T-helper 2 cell treated with Interferon-gamma antibody and Interleukin-4, amounts not matched to agents 100 ng/mL and 5 ng/mL, for 36 hours (primary cell): ENCODE data around the gene GPR45. TPM values are rescaled to one million over a fixed set of nuclear protein-coding genes. Genes with fewer than 3 reads are reported as not detected.
"Not testable (repeated sequence)": the region's sequence is repeated elsewhere in the genome, so short reads cannot be mapped to it uniquely, and the experiment has no call there.

Source experiments
- intact Hi-C: fragments of 100-400 bp; cut with micrococcal nuclease; formaldehyde crosslinking; loops from one replicate; pipeline ENCODE4 v1.15.1; 2023
- total RNA-seq: library from RNA; stranded (reverse); gene quantifications from 2 replicates; pipeline ENCODE4 v1.2.3, GENCODE V29; 2022

The GPR45 gene
- not detected in 2 replicates for total RNA-seq

DNA sequence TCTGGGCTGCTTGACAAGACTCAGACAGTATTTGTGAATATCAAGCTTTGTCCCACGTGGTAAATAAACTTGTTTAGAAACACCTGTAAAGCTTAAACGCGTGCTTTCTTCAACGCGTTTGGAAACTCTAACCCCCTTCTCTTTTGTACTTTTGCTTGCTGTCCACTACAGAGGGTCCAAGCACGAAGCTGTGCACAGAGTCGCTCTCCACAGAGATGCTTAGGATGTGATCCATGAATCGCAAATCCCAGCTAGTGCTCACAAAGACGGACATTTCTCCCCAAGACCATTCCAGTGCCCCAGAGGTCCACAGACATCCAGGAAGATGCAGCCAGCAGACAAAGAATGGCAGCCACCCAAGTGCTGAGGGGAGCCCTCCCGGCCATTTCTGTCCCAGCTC, at the start of gene GPR45:
TSS of gene GPR45 (plus strand) at position 301 of the 400 bp plus-strand sequence. CDS start 116 bp downstream, outside the sequence.
- intact Hi-C loops, result no loop called here

DNA sequence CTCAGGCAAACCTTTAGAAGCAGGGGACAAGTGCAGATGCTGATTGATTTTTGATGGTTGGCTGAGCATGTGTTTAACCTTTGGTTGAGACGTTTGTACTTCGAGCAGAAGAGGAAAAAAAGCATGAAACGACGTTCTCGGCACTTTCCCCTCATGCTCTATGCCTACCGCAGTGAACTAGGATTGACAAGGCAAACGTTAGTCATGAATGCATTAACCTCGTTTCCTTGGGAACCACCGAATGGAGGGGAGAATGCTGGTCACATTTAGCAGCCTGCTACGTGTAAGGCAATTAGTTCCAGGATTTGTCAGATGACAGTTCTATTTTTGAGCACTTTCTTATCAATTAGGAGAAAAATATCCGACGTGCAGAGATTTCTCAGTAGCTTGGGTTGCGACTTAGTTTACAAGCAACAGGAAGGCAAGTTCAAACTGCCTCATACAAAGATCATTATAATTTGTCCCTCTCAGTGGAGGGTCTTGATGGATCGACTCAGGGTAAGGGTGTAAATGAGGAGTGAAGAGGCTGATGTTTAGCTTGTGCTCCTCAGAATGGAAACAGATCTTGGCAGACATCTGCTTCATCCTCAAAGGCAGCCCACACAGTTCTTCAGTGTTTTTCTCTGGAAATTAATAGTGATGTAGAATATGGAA, 47.4 kb upstream of the GPR45 start:
- intact Hi-C loops, result no loop called here

DNA sequence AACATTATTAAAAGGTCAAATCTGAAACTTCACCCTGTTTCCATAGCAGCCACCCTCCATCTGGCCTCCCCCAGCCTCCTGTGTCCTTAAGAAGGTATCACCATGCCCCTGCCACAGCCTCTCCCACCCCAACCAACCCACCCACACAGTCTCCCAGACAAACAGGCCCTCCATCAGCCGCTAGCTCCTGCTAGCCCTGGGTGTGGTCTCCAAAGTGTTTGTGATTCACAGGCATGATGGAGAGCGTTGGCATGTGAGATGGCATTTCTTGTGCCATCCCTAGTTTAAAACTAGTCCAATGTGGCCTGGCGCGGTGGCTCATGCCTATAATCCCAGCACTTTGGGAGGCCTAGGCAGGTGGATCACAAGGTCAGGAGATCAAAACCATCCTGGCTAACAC, 44.9 kb upstream of the GPR45 start:
- intact Hi-C loops, result no loop called here

GRCh38 chr2:105215586-105216192, 25.9 kb upstream of the GPR45 start:
- intact Hi-C loops, result no loop called here

GRCh38 chr2:105220604-105221003, 20.9 kb upstream of the GPR45 start:
- intact Hi-C loops, result no loop called here

DNA sequence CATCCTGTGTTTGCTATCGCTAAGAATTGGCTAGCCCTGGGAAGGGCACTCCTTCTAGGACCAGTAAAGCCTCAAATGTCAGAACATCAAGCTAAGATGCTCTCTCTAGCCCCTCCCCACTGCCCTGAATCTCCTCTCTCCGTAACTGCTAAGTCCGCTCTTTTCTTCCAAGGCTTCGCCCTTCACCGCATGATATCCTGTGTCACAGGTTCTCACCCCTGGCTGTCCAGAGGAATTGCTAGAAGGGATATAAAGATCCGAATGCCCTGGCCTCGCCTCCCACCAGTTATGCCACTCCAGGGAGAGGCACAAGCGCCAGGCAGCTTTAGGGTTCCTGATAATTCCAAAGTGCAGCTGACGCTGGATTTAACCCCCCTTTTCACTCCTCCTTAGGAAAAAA, 17.1 kb upstream of the GPR45 start:
- intact Hi-C loops, result no loop called here

DNA sequence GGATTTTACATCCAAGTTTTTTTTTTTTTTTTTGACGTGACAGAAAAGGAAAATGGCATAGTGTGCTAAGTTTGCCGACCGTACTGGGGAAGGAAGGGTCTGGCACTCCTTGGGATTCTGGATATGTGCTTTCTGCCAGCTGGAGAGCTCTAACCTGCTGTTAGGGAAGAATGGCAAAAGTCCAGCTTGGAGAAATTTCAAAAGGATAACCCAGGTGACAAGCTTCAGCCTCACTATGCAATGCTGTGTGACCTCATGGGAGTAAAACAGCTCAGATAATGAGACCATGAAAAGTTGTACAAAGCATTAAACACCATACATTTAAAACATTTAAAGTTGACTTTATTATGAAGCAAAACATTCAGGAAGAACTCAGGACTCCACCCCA, 10.3 kb upstream of the GPR45 start:
- intact Hi-C loops, result no loop called here

DNA sequence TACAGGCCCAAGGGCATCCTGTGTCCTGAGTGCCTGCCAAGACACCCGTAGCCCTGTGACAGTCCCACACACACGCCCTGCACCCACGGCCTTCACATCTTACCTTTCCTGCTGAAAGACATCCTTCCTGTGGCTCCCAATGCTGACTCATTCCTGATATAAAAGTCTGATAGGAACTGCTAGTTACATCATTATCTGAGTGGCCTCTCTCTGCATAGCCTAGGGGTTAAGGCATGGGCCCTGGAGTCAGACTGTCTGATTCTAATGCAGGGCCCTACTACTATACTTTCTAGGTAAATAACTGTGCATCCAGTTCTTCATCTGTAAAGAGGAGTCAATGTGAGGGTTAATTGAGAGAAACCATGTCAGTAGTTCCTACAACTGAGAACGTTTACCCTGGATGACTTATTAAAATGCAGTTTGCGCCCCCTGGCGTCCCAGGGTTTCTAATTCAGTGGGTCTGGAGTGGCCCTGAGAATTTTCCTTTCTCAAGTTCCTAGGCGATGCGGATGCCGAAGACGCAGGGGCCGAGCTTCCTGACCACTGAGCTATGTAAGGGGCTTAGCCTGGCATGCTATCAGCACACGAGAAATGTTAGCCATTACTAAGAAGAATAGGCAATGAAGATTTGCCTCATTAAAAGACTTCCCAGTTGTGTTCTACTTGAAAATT, 6.0 kb upstream of the GPR45 start:
- intact Hi-C loops, result no loop called here

DNA sequence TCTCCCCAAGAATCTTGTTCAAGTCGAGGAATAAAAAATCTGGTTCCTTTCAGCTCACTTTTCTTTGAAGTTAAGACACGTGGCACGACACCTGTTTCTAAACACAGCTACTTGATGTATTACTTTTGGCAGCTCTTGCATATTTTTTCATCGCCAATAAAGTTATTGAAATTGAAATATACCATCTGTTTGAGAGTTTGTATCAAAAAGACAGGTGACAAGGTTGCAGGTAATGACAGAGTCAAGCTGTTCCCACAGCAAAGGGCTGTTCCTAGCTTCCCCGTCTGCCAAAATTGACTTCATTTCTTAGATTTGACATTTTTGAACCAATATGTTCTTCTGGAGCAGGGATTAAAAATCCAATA, 5.5 kb upstream of the GPR45 start:
- intact Hi-C loops, result no loop called here

DNA sequence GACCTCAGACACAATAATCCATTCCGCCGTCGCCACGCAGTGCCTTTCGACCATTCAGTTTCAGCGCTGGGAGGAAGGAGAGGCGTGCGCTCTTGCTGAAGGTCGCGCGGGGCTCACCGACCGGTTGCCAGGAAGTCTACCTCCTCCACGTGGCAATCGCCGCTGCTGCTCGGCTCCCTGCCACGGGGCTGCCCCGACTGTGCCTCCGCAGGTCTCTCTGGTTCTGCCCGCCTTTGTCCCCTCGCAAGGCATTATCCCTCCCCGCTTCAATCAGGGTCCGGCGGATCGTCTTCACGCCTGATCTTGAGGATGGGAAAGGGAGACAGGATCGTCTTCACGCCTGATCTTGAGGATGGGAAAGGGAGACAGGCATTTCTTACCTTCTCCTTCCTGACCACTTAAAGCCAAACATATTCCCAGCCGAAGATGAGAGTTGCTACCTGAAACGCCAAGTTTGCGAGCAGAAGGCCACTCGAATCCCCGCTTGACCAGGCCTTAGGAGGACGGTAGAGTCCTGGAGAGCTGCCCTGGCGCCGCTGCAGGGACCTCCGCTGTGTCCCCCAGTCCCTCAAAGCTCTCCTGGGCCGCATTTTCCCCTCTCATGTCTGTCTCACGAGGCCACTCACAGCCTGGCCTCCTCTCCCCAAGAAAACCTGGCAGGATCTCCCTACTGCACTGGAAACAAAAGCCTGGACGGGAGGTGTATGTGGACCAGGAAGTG, 4.3 kb upstream of the GPR45 start:
- intact Hi-C loops, result no loop called here

GRCh38 chr2:105238664-105239240, 2.8 kb upstream of the GPR45 start:
- intact Hi-C loops, result loop anchor here (1.0 kb wide), 1 partner anchor 124 kb away; no protein-coding TSS in a partner anchor

- intact Hi-C loops, result no loop called here
These were observed 1.6 kb upstream of the GPR45 start for GRCh38 chr2:105239924-105240323.

DNA sequence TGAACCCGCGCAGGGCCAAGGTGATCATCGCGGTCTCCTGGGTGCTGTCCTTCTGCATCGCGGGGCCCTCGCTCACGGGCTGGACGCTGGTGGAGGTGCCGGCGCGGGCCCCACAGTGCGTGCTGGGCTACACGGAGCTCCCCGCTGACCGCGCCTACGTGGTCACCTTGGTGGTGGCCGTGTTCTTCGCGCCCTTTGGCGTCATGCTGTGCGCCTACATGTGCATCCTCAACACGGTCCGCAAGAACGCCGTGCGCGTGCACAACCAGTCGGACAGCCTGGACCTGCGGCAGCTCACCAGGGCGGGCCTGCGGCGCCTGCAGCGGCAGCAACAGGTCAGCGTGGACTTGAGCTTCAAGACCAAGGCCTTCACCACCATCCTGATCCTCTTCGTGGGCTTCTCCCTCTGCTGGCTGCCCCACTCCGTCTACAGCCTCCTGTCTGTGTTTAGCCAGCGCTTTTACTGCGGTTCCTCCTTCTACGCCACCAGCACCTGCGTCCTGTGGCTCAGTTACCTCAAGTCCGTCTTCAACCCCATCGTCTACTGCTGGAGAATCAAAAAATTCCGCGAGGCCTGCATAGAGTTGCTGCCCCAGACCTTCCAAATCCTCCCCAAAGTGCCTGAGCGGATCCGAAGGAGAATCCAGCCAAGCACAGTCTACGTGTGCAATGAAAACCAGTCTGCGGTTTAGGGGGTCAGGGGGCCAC, 897 bp downstream of the GPR45 start:
- intact Hi-C loops, result no loop called here

DNA sequence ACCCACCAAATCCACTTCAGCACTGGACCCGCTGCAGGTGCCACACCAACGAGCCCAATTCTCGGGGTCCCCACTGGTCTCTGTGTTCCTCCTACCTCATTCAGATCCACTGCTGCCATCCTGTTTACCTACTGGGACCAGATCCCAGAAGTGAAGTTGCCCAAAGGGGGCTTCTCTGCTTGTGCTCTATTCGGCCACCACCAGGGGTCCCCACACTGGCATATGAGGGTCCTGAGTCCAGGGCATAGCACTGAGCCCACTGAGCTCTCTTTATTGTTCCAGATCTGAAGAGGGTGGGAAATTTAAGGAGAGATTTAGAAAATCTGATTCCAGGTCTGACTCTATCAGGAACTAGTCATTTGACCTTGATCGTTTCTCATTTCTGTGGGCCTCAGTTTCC, 2.4 kb downstream of the GPR45 start:
- intact Hi-C loops, result no loop called here

GRCh38 chr2:105244451-105244850, 2.9 kb downstream of the GPR45 start:
- intact Hi-C loops, result no loop called here

- intact Hi-C loops, result no loop called here
These were observed 7.0 kb downstream of the GPR45 start for GRCh38 chr2:105248316-105249070.

DNA sequence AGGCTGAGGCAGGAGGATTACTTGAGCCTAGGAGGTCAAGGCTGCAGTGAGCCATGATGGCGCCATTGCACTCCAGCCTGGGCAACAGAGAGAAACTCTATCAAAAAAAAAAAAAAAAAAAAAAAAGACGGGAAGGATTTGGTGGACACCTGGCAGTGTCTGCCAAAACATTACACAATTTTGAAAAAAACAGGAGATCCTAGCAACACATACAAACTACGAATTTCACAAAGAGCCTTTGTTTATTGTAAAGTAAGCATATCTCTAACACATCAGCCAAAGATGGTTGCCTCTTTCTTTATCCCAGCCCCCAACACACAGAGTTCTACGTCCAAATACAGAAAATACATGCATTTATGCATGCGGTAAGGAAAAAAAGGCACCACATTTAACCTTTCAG, 7.6 kb downstream of the GPR45 start:
- intact Hi-C loops, result no loop called here

- intact Hi-C loops, result no loop called here
These were observed 8.3 kb downstream of the GPR45 start for GRCh38 chr2:105249891-105250290.

- intact Hi-C loops, result not testable (repeated sequence)
These were observed 9.6 kb downstream of the GPR45 start for GRCh38 chr2:105251016-105251648.

- intact Hi-C loops, result no loop called here
These were observed 10.7 kb downstream of the GPR45 start for GRCh38 chr2:105252271-105252670.
